Measurements from ENCODE around the gene IER5L.

The IER5L gene

DNA sequence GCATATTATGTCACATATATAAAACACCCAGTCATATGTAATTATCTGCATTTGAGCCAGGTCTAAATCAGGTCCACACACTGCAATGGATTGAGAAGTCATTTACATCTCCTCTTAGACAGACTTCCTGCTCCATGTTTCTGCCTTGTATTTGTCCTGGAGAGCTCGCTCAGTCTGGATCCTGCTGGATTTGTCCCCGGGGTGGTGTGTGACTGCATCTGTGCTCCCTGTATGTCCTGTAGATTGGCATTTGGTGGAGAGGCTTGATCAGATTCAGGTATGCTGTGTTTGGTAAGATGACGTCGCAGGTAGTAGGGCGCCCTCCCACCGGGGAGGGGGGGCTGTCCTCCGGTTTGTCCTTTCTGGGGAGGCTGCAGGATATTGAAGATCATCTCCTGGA is 33.6 kb upstream of the IER5L start:
- Histone ChIP-seq H3K4me1 (no peaks in the 10 kb centered on the region), H2AFZ (no peak overlapping the region), H3K27me3 (ENCODE audit: control insufficient read depth, insufficient read depth, low read length) (no peaks in the 10 kb centered on the region), H3K4me3 (ENCODE audit: low read depth, low read length) (no peak overlapping the region), H3K27ac (no peak overlapping the region), H3K36me3 (ENCODE audit: control insufficient read depth, insufficient read depth, low read length) (no peaks in the 10 kb centered on the region), H3K9ac (no peak overlapping the region), H3K9me3 (ENCODE audit: control insufficient read depth, low read length) (no peaks in the 10 kb centered on the region), H3K79me2 (no peaks in the 10 kb centered on the region), H3K4me2 (ENCODE audit: low read length) (no peak overlapping the region)
- TF ChIP-seq, protein P1, sequence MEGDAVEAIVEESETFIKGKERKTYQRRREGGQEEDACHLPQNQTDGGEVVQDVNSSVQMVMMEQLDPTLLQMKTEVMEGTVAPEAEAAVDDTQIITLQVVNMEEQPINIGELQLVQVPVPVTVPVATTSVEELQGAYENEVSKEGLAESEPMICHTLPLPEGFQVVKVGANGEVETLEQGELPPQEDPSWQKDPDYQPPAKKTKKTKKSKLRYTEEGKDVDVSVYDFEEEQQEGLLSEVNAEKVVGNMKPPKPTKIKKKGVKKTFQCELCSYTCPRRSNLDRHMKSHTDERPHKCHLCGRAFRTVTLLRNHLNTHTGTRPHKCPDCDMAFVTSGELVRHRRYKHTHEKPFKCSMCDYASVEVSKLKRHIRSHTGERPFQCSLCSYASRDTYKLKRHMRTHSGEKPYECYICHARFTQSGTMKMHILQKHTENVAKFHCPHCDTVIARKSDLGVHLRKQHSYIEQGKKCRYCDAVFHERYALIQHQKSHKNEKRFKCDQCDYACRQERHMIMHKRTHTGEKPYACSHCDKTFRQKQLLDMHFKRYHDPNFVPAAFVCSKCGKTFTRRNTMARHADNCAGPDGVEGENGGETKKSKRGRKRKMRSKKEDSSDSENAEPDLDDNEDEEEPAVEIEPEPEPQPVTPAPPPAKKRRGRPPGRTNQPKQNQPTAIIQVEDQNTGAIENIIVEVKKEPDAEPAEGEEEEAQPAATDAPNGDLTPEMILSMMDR (IDR thresholded peaks at IDR 0.05): no peak

DNA sequence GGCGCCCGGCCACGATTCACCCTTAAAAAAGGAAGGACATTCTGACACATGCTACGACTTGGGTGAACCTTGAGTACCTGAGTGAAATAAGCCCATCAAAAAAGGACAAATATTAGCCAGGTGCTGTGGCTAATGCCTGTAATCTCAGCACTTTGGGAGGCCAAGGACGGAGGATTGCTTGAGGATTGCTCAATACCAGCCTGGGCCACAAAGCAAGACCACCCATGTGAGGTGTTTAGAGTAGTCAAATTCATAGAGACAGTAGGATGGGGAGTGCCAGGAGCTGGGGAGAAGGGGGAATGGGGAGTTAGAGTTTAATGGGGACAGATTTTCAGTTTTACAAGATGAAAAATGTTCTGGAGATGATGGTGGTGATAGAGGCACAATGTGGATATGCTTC is 32.1 kb upstream of the IER5L start:
- H3K4me2 ChIP-seq (ENCODE audit: low read length): no peak overlapping the region
- H3K9ac ChIP-seq: no peak overlapping the region
- no peaks in the 10 kb centered on the region for H3K36me3 ChIP-seq (ENCODE audit: control insufficient read depth, insufficient read depth, low read length)
- no peaks in the 10 kb centered on the region for H3K79me2 ChIP-seq
- no peaks in the 10 kb centered on the region for H3K9me3 ChIP-seq (ENCODE audit: control insufficient read depth, low read length)
- no peak overlapping the region for H3K27ac ChIP-seq
- TF ChIP-seq, protein P1 (IDR thresholded peaks at IDR 0.05): no peak
- no peak overlapping the region for H2AFZ ChIP-seq
- H3K4me3 ChIP-seq (ENCODE audit: low read depth, low read length): no peak overlapping the region
- no peaks in the 10 kb centered on the region for H3K4me1 ChIP-seq
- no peaks in the 10 kb centered on the region for H3K27me3 ChIP-seq (ENCODE audit: control insufficient read depth, insufficient read depth, low read length)

DNA sequence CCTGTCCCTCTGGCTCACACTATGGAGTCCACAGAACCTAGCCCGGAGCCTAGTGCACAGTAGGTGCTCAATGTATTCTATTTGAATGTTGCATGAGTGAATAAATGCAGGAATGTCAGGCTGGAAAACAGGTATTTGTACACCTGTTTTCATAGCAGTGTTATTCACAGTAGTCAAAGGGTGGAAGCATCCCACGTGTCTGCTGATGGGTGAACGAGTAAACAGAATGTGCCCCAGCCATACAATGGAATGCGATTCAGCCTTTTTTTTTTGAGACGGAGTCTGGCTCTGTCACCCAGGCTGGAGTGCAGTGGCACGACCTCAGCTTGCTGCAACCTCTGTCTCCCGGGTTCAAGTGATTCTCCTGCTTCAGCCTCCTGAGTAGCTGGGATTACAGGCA is 31.5 kb upstream of the IER5L start:
- Histone ChIP-seq H3K4me3 (ENCODE audit: low read depth, low read length) (no peak overlapping the region), H3K27ac (no peak overlapping the region), H3K9me3 (ENCODE audit: control insufficient read depth, low read length) (no peaks in the 10 kb centered on the region), H3K79me2 (no peaks in the 10 kb centered on the region), H2AFZ (no peak overlapping the region), H3K27me3 (ENCODE audit: control insufficient read depth, insufficient read depth, low read length) (no peaks in the 10 kb centered on the region), H3K4me1 (no peaks in the 10 kb centered on the region), H3K9ac (no peak overlapping the region), H3K4me2 (ENCODE audit: low read length) (no peak overlapping the region), H3K36me3 (ENCODE audit: control insufficient read depth, insufficient read depth, low read length) (no peaks in the 10 kb centered on the region)
- TF ChIP-seq, protein P1 (IDR thresholded peaks at IDR 0.05): no peak

DNA sequence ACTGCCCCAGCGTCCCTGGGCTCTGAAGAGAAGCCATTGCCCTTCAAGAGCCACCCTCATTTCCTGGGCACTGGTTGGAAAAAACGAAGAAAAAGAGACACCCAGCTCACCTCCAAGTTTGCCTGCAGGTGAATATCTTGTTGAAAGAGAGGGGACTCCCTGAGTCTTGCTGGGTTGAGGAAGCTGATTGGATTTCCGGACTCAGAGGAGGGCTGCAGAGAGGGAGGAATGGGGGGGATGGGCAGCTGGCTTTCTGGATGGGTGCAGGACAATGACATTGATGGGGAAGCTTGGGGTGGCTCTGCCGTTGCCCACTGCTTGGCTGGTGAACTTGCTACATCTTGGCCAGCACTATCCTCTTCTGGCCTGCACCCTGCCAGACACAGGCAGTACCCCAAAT is 31.0 kb upstream of the IER5L start:
- no peak overlapping the region for H3K4me2 ChIP-seq (ENCODE audit: low read length)
- no peaks in the 10 kb centered on the region for H3K27me3 ChIP-seq (ENCODE audit: control insufficient read depth, insufficient read depth, low read length)
- no peaks in the 10 kb centered on the region for H3K36me3 ChIP-seq (ENCODE audit: control insufficient read depth, insufficient read depth, low read length)
- no peaks in the 10 kb centered on the region for H3K9me3 ChIP-seq (ENCODE audit: control insufficient read depth, low read length)
- peak overlapping the region; percentile 33 for H2AFZ ChIP-seq
- H3K27ac ChIP-seq: no peak overlapping the region
- TF ChIP-seq, protein P1 (IDR thresholded peaks at IDR 0.05): no peak
- H3K4me3 ChIP-seq (ENCODE audit: low read depth, low read length): no peak overlapping the region
- H3K4me1 ChIP-seq: no peaks in the 10 kb centered on the region
- H3K9ac ChIP-seq: no peak overlapping the region
- H3K79me2 ChIP-seq: no peaks in the 10 kb centered on the region

DNA sequence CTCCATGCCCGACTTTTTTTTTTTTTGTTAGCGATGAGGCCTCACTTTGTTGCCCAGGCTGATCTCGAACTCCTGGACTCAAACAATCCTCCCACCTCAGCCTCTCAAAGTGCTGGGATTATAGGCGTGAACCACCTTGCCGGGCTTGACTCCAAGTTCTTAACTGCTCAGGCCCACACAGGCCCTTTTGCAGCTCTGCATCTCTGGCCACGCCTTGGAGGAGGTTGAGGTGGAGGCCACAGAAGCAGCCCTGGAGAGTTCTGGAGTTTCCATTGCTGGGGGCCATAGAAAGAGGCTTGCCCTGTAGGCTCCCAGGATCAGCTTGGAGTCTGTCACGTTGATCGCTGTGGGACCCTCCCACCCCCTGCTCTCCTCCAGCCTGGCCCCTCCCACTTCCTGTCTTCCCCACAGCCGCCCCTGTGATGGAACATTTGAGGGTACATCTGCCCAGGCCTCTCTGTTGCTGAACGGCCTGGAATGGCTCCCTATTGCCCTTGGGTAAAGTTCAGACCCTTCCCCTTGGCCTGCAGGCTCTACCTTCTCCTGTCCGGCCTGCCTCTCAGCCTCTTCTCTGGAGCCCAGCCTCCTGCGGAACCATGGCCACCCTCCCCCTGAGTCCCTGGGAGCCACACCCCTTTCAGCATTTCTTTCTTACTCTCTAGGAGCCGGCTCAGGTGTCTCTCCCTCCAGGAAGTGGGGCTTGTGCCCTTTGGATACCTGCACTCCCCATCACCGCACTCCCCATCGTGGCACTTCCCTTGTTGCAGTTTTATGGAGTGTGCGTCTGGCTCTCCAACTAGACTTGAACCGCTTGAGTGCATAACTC is 30.4 kb upstream of the IER5L start:
- Histone ChIP-seq H3K27ac (no peak overlapping the region), H3K9ac (no peak overlapping the region), H3K79me2 (no peaks in the 10 kb centered on the region), H3K4me3 (ENCODE audit: low read depth, low read length) (no peak overlapping the region), H3K36me3 (ENCODE audit: control insufficient read depth, insufficient read depth, low read length) (no peaks in the 10 kb centered on the region), H2AFZ (peak overlapping the region; percentile 33), H3K27me3 (ENCODE audit: control insufficient read depth, insufficient read depth, low read length) (no peaks in the 10 kb centered on the region), H3K4me1 (no peaks in the 10 kb centered on the region), H3K4me2 (ENCODE audit: low read length) (no peak overlapping the region), H3K9me3 (ENCODE audit: control insufficient read depth, low read length) (no peaks in the 10 kb centered on the region)
- TF ChIP-seq, protein P1 (IDR thresholded peaks at IDR 0.05): no peak

Data from parathyroid adenoma (tissue), 2 donors.